T1000 (cell line): Measurements from ENCODE around the gene SLC35E3.

Experiments
- DNase-seq: peaks from one replicate; lab custom pipeline; 2025; ENCODE audit warnings: mixed read lengths; lab: John Stamatoyannopoulos, UW

SLC35E3 gene

DNA sequence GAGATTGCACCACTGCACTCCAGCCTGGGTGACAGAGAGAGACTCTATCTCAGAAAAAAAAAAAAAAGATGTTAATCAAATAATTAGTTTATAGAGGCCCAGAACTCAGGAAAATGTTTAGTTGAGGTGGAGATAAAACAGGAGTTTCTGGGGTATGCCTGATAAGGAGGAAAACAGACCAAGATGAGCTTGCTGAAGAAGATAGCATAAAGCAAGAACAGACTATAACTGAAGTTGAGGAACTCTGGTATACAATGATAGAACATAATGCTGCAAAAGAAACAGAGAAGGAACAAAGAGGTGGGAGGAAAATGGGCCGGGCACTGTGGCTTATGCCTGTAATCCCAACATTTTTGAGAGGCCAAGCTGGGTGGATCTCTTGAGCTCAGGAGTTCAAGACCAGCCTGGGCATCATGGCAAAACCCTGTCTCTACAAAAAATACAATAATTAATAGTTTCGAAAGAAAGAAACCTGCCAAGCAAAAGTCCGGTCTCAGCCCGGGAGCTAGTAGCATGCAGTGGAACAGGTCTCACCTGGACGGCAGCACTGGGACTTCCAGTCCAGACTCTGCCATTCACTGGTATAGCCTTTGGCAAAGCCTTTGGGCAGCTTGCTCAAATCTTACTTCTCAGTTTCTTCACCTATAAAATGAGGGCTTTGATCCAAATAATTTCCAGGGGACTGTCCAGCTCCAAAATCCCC, 25.4 kb downstream of the SLC35E3 start:
- no peak for DNase-seq

DNA sequence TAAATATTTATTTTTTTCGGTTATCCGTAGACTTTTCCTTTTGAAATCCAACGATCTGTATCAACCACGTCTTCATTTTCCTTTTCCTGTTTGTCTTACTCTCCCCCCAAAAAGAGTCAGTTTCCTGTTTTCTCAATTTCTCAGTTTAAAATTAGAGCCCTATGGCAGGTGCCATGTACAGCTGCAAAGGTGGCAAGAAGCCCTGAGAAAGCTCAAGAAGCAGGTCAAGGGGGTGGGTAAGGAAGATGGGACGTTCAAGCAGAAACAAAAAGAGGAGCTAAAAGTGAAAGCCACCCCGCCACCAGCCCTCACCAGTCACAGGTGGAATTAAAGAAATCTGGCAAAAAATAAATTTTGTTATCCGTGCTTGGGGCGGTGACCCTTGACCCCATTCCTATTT, 26.7 kb downstream of the SLC35E3 start:
- no peak for DNase-seq

DNA sequence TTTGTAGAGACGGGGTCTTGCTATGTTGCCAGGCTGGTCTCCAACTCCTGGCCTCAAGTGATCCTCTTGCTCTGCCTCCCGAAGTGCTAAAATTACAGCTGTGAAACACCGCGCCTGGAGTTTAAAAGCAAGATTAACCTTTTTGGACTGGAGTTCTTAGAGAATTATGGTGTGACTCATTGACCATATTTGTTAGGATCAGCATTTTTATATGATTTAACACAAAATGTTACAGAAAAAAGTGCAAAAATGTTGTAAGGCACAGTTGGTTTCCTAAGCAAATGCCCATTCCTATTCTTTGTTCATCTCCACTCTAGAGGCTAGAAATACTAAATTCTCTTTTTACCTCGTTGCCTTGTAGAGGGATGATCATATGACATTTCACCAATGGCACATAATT, 27.6 kb downstream of the SLC35E3 start:
- DNase-seq, result no peak

DNA sequence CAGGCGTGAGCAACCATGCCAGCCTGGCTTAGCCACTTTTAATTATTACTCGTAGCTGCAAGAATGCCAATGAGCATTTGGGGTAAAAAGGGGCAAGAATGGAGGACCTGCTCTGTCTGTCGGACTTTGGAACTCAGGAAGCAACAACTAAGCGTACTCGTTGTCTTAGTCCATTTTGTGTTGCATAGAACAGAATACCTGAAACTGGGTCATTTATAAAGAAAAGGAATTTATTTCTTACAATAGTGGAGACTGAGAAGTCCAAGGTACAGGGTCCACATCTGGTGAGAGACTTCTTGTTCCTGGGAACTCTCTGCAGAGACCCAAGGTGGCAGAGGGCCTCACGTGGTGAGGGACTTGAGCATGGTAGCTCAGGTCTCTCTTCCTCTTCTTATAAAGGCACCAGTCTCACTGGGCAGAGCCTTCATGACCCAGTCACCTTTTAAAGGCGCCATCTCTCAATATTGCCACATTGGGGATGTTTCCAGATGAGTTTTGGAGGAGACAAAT, 29.2 kb downstream of the SLC35E3 start:
- no peak for DNase-seq

DNA sequence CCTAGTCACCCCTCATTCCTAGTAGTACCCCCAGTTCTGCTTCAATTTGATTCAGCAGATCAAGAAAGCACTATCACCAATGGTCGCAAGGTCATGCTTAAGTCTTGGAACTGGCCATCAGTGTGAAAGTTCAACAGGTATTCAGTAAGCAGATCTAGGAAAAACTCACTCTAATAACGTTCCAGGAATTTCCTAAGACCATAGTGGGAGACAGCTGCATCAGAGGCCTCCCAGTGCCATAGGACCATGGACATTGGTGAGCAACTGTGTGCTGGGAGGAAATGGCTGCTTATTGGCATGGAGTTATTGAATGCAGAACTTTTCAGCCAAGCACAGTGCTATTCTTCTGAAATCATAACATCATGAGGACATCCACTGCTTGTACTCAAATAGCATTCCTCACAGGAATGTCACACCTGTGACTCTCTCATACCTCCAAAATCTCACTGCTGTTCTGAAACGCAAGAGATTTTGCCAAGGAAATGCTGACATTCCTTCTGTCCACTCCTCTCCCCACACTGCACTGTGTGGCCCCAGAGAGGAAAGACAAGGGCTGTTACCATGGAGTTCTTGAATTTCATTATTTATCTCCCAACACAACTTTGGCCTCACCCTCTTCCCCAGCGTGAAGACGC, 31.1 kb downstream of the SLC35E3 start:
- no peak for DNase-seq

DNA sequence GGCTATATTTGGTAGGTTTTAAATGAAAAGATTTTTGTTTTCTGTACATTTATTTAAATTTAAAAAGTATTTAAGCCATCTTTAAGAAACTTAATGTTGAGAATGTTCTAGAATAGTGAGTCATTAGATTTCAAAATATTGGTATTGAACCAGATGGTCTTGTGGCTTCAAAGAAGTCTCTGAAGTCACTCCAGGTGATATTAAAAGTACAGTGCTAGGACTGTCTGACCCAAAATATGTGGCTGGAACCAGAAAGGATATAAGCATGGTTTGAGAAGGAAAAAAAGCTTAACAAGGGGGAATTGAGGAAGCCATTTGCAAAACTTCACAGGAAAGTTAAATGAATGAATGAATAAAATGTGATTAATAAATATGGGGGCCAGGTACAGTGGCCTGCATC, 33.3 kb downstream of the SLC35E3 start:
- no peak for DNase-seq

DNA sequence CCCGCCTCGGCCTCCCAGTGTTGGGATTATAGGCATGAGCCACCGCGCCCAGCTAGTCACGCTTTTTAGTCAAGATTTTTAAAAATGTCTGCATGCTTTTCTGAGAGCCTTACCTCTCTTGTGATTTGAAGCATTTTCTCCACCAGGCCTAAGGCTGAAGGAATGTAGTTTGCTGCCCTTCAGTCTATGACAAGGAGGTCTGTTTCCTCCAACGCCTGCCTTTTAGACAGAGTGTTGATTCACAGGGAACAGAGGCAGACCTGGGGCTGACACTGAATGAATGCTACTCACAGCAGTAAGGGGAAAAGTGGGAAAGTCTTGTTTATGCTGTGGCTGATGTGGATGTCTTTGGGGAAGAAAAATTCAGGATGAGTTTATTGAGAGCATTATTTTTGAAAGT, 34.8 kb downstream of the SLC35E3 start:
- no peak for DNase-seq

DNA sequence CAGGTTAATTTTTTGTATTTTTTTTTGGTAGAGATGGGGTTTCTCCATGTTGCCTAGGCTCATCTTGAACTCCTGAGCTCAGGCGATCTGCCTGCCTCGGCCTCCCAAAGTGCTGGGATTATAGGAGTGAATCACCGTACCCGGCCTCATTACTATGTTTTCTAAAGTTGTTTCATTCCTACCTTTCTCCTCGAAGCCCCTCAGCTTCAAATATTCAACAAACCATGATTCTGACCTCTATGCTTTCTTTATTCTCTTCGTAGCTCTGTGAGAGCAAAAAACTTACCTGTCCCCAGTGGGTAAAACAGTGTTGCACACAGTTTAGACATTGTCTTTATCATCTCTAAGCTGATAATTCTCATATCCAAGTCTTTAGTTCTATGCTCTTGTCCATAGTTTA, 35.8 kb downstream of the SLC35E3 start:
- no peak for DNase-seq

DNA sequence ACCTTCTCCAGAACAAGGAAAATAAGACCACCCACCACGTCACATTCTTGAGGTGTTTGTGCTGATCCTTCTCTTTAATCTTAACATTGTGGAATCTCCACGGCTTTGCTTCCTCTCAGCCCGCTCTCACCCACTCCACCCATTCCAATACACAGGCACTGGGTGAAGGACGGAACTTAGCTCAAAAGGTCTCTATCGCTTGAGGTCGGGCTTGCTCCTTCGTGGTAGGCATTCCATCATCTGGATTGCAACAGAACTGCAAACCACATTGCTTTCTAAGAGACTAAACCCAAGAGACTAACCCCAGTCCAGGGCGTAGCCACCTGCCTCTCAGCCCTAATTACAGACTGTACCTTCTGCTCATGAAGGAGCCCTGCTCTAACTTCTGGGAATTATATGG, 38.0 kb downstream of the SLC35E3 start:
- DNase-seq, result no peak

DNA sequence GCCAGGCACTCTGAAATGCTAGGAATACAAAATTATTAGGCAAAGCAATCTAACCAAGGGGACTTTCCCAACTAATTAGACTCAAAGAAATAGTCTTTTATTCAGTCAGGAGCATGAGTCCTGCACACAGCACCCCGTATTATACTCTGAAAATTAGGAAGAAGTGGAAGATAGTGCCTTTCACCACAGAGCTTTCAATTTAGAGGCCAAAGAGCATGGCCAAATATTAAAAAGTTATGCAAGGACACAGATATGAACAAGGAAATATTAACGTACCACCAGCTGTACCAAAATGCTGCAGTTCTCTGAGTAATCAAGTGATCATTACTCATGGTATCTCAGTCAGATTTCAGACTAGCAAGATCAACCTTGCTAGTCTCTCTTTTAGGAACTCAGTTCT, 39.4 kb downstream of the SLC35E3 start:
- no peak for DNase-seq

DNA sequence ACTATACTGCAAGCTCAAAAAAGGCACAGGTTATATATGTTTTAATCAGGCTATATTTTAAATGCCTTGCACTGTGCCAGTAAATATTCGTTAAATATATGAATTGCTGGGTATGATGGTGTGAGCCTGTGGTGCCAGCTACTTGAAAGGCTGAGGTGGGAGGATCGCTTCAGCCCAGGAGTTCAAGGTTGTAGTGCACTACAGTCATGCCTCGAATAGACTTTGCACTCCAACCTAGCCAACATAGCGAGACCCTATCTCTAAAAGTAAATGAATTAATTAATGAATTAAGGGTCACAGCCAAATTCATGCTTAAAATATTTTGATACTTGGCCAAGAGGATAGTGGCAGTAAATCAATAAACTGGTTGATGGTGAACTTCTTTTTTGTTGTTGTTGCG, 39.8 kb downstream of the SLC35E3 start:
- DNase-seq, result no peak

DNA sequence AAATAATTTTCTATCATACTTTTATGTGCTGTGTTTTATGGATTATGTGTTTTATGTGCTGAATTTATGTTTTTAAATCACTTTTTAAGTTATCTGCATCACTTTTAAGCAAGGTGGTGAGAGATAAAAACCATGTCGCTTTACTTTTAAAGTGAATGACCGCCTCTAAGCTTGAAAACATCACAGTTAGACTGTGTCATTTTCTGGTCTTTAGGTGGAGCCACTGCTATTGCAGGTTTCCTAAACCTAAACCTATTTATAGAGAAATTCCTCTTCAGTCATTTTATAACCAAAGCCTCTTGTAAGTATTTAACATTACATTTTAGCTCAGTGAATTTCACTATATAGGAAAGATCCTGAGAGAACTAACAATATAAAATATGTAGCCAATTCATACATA, 41.0 kb downstream of the SLC35E3 start:
- no peak for DNase-seq

DNA sequence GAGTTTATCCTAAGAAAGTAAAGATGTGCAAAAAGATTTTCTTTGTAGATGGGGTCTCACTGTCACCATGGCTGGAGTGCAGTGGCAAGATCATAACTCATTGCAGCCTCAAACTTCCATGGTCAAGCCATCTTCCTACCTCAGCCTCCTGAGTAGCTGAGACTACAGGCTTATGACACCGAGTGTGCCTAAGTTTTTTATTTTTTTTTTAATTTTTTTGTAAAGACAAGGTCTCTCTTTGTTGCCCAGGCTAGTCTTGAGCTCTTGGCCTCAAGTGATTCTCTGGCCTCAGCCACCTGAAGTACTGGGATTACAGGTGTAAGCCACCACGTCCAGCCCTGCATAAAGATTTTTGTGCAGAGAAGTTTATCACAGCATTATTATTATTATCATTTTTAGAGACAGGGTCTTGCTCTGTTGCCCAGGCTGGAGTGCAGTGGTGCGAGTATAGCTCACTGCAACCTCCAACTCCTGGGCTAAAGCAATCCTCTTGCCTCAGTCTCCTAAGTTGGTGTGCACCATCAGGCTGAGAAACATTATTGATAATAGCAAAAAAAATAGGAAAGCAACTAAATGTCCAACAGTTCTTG, 42.7 kb downstream of the SLC35E3 start:
- no peak for DNase-seq

DNA sequence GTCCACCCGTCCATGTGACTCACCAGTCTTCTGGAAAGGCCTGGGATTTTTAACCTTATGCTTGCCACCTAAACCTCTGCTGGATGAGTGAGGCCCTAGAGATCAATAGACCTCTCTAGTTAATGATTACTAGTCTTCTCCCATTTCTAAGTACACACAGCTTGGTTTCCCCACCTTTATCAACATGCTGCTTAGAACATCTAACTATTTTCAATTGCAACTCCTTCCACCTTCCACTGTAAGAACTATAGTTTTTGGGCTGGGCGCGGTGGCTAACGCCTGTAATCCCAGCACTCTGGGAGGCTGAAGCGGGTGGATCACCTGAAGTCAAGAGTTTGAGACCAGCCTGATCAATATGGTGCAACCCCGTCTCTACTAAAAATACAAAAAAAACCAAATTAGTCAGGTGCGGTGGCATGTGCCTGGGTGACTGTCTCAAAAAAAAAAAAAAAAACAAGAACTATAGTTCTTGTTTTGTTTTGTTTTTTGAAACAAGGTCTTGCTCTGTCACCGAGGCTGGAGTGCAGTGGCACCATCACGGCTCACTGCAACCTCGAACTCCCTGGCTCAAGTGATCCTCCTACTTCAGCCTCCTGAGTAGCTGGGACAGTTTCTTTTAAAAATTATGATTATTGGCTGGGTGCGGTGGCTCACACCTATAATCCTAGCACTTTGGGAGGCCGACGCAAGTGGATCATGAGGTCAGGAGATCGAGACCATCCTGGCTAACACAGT, 43.3 kb downstream of the SLC35E3 start:
- no peak for DNase-seq

DNA sequence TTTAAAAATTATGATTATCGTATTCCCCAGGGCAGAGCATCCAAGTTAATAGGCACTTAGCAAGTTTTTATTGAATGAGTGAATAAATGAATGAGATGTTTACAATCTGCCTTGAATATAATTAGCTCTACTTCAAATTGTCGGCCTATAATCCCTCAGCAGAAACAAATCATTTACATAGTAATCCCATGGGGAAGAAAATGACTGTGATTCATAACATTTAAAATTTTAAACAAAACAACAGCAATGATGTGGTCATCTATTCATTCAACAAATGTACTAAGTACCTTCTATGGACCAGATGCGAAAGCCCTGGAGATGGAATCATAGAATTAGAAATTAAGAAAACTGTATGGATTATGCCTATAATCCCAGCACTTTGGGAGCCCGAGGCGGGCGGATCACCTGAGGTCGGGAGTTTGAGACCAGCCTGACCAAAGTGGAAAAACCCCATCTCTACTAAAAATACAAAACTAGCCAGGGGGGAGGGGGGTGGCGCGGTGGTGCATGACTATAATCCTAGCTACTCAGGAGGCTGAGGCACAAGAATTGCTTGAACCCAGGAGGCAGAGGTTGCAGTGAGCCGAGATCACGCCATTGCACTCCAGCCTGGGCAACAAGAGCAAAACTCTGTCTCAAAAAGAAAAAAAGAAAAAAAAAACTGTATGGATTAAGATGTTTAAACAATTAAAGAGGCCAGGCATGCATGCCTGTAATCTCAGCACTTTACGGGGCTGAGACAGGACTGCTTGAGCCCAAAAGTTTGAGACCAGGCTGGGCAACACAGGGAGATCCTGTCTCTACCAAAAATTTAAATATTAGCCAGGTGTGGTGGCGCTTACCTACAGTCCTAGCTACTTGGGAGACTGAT, 44.3 kb downstream of the SLC35E3 start:
- no peak for DNase-seq

DNA sequence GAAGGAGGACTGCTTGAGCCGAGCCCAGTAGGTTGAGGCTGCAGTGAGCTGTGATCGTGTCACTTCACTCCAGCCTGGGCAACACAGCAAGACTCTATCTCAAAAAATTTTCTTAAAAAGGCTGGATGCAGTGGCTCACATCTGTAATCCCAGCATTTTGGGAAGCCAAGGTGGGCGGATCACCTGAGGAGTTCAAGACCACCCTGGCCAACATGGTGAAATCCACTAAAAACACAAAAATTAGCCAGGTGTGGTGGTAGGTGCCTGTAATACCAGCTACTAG, 44.9 kb downstream of the SLC35E3 start:
- DNase-seq, result no peak

DNA sequence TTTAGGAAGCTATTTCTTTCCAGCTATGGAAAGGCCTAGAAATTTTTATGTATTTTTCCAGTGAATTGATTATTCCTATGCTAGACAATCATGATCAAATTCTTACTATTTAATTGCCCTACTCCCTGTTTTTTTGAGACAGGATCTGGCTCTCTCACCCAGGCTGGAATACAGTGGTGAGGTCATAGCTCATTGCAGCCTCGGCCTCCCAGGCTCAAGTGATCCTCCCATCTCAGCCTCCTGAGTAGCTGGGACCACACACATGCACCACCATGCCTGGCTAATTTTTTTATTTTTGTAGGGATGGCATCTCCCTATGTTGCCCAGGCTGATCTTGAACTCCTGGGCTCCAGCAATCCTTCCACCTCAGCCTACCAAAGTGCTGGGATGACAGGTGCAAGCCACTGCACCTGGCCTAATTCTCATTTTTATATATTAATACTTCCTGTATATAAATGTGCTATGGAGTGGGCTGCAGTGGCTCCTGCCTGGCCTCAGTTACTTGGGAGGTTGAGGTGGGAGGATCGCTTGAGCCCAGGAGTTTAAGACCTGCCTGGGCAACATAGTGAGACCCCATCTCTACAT, 46.0 kb downstream of the SLC35E3 start:
- no peak for DNase-seq

DNA sequence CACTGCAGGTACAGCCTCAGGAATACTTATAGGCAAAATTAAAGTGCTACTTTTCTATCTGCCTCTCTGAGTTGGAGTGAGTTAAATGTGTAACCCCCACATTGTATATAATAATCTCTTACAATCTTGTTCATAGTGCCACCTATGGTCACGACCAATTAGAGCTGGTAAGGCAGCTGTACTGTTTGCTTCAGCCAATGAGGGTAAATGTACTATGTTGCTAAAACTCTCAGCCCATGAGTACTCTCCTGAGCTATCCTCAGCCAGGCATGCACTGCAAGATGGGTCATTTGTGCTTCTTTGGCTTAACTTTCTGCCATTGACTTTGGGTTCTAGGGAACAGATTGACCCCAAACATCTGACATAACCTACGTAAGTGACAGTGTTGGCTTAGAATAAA, 47.0 kb downstream of the SLC35E3 start:
- peak; percentile 90 for DNase-seq

DNA sequence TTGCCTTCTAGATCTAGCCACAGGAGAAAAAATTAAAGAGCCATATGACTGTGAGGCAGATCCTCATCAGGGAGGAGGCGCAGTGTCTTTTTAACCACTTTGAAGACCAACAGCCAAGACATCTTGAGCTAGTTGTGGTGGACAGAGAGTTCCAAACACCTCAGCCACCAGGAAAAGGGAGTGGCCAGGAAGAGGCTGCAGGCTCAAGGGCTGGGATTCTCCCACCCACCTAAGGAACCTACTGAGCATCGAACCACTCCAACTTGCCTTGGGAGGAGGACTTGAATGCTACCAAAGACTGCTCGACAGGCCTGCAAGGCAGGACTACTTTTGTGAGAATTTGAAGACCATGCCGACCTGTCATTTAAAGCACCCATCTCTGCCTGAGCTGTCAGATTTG, 47.5 kb downstream of the SLC35E3 start:
- DNase-seq, result no peak

DNA sequence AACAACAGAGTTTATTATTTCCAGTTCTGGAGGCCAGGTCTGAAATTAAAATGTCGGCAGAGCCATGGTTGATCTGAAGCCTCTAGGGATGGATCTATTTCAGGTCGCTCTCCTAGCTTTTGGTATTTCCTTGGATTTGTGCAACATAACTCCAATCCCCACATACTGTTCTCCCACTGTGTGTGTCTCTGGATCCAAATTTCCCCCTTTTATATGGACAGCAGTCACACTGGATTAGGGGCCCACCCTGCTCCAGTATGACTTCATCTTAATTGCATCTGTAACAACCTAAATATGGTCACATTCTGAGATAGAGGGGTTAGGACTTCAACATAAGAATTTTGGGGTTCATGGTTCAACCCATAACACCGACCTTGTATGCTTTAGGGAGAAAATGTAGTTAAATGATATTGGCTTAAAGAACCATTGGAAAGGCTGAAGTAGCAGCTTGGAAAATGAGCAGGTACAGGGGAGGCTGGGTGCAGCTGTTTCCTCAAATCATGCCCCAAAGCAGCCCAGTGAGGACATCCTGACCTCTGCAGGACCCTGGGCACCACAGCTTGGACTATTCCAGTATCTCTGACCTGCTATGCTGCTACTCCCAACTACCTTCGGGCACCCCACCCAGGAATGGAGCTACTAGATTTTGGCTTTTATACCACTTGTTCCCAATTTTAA, 48.1 kb downstream of the SLC35E3 start:
- no peak for DNase-seq

DNA sequence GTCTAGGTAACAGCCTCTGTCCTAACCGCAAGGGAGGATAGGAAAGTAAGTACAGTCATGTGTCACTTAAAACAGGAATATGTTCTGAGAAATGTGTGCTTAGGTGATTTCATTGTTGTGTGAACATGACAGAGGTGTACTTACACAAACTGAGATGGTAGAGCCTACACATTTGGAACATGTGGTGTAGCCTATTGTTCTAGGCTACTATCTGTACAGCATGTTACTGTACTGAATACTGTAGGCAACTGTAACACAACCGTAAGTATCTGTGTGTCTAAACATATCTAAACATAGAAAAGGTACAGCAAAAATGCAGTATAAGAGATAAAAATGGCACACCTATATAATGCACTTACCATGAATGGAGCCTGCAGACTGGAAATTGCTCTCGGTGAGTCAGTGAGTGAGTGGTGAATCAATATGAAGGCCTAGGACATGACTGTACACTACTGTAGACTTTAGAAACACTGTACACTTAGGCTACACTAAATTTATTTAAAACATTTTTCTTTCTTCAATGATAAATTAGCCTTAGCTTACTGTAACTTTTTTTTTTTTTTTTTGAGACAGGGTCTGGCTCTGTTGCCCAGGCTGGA, 48.8 kb downstream of the SLC35E3 start:
- DNase-seq, result peak; percentile 95
